ENCODE results near the gene VN1R5. TPM values are rescaled to one million over a fixed set of nuclear protein-coding genes. Genes with fewer than 3 reads are reported as not detected.
"Not testable (repeated sequence)": the region's sequence is repeated elsewhere in the genome, so short reads cannot be mapped to it uniquely, and the experiment has no call there.

The VN1R5 gene
- total RNA-seq, 1 experiment from 2014 or later: not detected

DNA sequence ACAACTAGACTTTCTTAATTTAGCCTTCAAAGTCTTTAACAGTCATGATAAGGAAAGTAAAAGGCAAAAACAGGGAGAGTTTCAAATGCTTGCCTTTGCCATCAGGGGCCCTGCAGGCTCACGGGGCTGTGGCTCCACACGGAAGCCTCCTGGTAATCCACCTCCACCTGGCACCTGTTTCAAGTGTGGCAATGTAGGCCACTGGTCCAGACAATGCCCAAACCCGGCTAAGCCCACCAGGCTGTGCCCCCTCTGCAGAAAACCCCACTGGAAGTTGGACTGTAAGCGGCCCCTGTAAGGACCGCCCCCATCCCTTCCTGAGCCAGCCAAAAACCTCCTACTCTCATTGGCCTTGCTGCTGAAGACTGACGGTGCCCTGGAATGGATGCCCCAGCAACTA lies 32.5 kb downstream of the VN1R5 start:
- peaks cover 3 to 15% of the 10 kb centered on the region in 2 experiments; a peak in 4 of 5 replicates for H3K9me3 Mint-ChIP-seq
- H3K36me3 Mint-ChIP-seq (ENCODE audit: insufficient read depth in 1 of 3, low read depth in 3 of 3): peaks cover 7 to 16% (median 15%) of the 10 kb centered on the region in 3 experiments
- Histone ChIP-seq H3K18ac (ENCODE audit: insufficient read length, low read depth, low read length) (no peak overlapping the region), H4K5ac (ENCODE audit: insufficient read length, low read depth, low read length) (no peak overlapping the region), H2BK5ac (ENCODE audit: insufficient read length, low read length) (no peak overlapping the region), H3K9me3 (ENCODE audit: control insufficient read depth, low read depth, low read length) (no peaks in the 10 kb centered on the region), H3K14ac (ENCODE audit: insufficient read depth, low read length) (no peak overlapping the region), H3K27ac (ENCODE audit: insufficient read length, low read depth, low read length) (no peak overlapping the region), H2BK20ac (ENCODE audit: low read depth, low read length, poor library complexity, severe bottlenecking) (no peak overlapping the region), H4K20me1 (ENCODE audit: control insufficient read depth, insufficient read depth, insufficient read length) (no peaks in the 10 kb centered on the region), H3K4ac (ENCODE audit: low read depth, low read length) (no peak overlapping the region), H3T11ph (ENCODE audit: low read length) (no peak overlapping the region), H3K4me1 (ENCODE audit: insufficient read depth, low read length) (peaks cover 4% of the 10 kb centered on the region; the same call in 1 of the 2 replicates), H4K8ac (replicated peaks; ENCODE audit: insufficient read length, low read depth, low read length) (no peak overlapping the region), H2AFZ (ENCODE audit: low read length) (no peak overlapping the region), H2BK120ac (ENCODE audit: low read depth, low read length, poor library complexity, severe bottlenecking) (no peak overlapping the region), H3K4me2 (ENCODE audit: insufficient read depth, insufficient read length, low read length) (no peak overlapping the region), H3K56ac (ENCODE audit: insufficient read length, low read depth, low read length) (no peak overlapping the region), H4K91ac (ENCODE audit: insufficient read length, low read depth, low read length) (no peak overlapping the region), H3K23ac (ENCODE audit: insufficient read length, low read depth, low read length) (no peak overlapping the region), H3K79me1 (ENCODE audit: insufficient read depth, low read depth, low read length, poor library complexity, severe bottlenecking) (no peaks in the 10 kb centered on the region), H3K23me2 (ENCODE audit: insufficient read length, low read depth, low read length, poor library complexity, severe bottlenecking) (no peaks in the 10 kb centered on the region), H2BK12ac (ENCODE audit: insufficient read length, low read depth, low read length) (no peak overlapping the region), H2AK5ac (ENCODE audit: insufficient read length, low read length) (no peak overlapping the region), H3K9ac (ENCODE audit: extremely low read depth, insufficient read length, low read length) (no peak overlapping the region), H3K79me2 (ENCODE audit: insufficient read depth, low read length) (no peaks in the 10 kb centered on the region), H3K27me3 (ENCODE audit: insufficient read depth, low read length) (no peaks in the 10 kb centered on the region), H2BK15ac (ENCODE audit: low read depth, low read length) (no peak overlapping the region)
- H3K27me3 Mint-ChIP-seq (ENCODE audit: low read depth): peaks cover 5% of the 10 kb centered on the region
- peaks cover 25 to 31% of the 10 kb centered on the region in 2 experiments for H3K4me1 Mint-ChIP-seq
- DNase-seq: no peak
- WGBS (ENCODE audit: extremely low coverage, insufficient read length, low lambda C conversion rate): no CpG with 5 or more reads among the region's 6 CpGs
- TF ChIP-seq, protein P1, sequence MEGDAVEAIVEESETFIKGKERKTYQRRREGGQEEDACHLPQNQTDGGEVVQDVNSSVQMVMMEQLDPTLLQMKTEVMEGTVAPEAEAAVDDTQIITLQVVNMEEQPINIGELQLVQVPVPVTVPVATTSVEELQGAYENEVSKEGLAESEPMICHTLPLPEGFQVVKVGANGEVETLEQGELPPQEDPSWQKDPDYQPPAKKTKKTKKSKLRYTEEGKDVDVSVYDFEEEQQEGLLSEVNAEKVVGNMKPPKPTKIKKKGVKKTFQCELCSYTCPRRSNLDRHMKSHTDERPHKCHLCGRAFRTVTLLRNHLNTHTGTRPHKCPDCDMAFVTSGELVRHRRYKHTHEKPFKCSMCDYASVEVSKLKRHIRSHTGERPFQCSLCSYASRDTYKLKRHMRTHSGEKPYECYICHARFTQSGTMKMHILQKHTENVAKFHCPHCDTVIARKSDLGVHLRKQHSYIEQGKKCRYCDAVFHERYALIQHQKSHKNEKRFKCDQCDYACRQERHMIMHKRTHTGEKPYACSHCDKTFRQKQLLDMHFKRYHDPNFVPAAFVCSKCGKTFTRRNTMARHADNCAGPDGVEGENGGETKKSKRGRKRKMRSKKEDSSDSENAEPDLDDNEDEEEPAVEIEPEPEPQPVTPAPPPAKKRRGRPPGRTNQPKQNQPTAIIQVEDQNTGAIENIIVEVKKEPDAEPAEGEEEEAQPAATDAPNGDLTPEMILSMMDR (conservative IDR thresholded peaks at IDR 0.05): no peak
- H3K4me3 Mint-ChIP-seq: no peak overlapping the region
- no peak overlapping the region for H3K27ac Mint-ChIP-seq

DNA sequence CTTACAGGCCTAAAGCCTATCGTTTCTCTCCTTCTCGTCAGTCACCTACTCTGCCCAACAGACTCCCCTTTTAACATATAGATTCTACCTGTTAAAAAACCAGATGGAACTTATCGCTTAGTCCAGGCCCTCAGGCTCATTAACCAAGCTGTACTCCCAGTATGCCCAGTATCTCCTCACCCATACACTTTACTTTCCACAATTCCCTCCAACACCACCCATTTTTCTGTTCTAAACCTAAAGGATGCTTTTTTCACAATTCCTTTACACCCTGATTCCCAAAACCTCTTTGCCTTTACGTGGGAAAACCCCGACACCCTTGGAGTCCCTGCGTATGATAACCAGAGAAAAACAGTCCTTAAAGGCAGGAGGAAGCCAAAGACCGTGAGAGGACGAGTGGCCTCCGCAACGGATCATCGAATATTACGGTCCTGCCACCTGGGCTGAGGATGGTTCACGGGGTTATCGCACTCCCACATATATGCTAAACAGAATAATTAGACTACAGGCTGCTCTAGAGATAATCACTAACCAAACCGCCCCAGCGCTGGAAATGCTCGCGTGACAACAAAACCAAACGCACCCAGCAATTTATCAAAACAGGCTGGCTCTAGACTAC lies 33.5 kb downstream of the VN1R5 start:
- WGBS (ENCODE audit: extremely low coverage, insufficient read length, low lambda C conversion rate): no CpG with 5 or more reads among the region's 19 CpGs
- not testable (repeated sequence) for H3K27me3 Mint-ChIP-seq (ENCODE audit: low read depth)

More for the DNA sequence above, 33.5 kb downstream of the VN1R5 start:
- Mint-ChIP-seq H3K27ac (0 out of 7 replicates have a peak overlapping the region, but pooled peaks of 1 of the 3 experiments have one; percentile 6), H3K9me3 (peaks cover 3 to 15% of the 10 kb centered on the region in 2 experiments; a peak in 4 of 5 replicates), H3K4me1 (peaks cover 34 to 40% of the 10 kb centered on the region in 2 experiments), H3K36me3 (ENCODE audit: insufficient read depth in 1 of 3, low read depth in 3 of 3) (peaks cover 7 to 16% (median 11%) of the 10 kb centered on the region in 3 experiments)
- not testable (repeated sequence) for DNase-seq; H3K18ac ChIP-seq (ENCODE audit: insufficient read length, low read depth, low read length); H3K9me3 ChIP-seq (ENCODE audit: control insufficient read depth, low read depth, low read length); H2BK12ac ChIP-seq (ENCODE audit: insufficient read length, low read depth, low read length); H2BK15ac ChIP-seq (ENCODE audit: low read depth, low read length); H4K91ac ChIP-seq (ENCODE audit: insufficient read length, low read depth, low read length); H3K14ac ChIP-seq (ENCODE audit: insufficient read depth, low read length); H3K23ac ChIP-seq (ENCODE audit: insufficient read length, low read depth, low read length); H2BK20ac ChIP-seq (ENCODE audit: low read depth, low read length, poor library complexity, severe bottlenecking); H3K27me3 ChIP-seq (ENCODE audit: insufficient read depth, low read length); H3K23me2 ChIP-seq (ENCODE audit: insufficient read length, low read depth, low read length, poor library complexity, severe bottlenecking); H3K79me1 ChIP-seq (ENCODE audit: insufficient read depth, low read depth, low read length, poor library complexity, severe bottlenecking); H2AFZ ChIP-seq (ENCODE audit: low read length); H3K4ac ChIP-seq (ENCODE audit: low read depth, low read length); H2BK120ac ChIP-seq (ENCODE audit: low read depth, low read length, poor library complexity, severe bottlenecking); H2AK5ac ChIP-seq (ENCODE audit: insufficient read length, low read length); H4K8ac ChIP-seq (replicated peaks; ENCODE audit: insufficient read length, low read depth, low read length); H3K4me2 ChIP-seq (ENCODE audit: insufficient read depth, insufficient read length, low read length); H3K4me3 Mint-ChIP-seq; H3K27ac ChIP-seq (ENCODE audit: insufficient read length, low read depth, low read length); H3K9ac ChIP-seq (ENCODE audit: extremely low read depth, insufficient read length, low read length); H2BK5ac ChIP-seq (ENCODE audit: insufficient read length, low read length); H3K56ac ChIP-seq (ENCODE audit: insufficient read length, low read depth, low read length); H4K20me1 ChIP-seq (ENCODE audit: control insufficient read depth, insufficient read depth, insufficient read length); H3K79me2 ChIP-seq (ENCODE audit: insufficient read depth, low read length); H3T11ph ChIP-seq (ENCODE audit: low read length); H4K5ac ChIP-seq (ENCODE audit: insufficient read length, low read depth, low read length)
- H3K4me1 ChIP-seq (ENCODE audit: insufficient read depth, low read length): peaks cover 13% of the 10 kb centered on the region; the same call in 1 of the 2 replicates
